IMR-90 (cell line): Measurements from ENCODE around the gene RNF144A. TPM values are rescaled to one million over a fixed set of nuclear protein-coding genes. Genes with fewer than 3 reads are reported as not detected.

ENCODE experiments used
- ATAC-seq: fragments of 200-7000 bp; cut with Tn5 transposase; 2 replicates; pipeline ENCODE4 v1.9.1; 2020; ENCODE audit warnings: low read depth, mild to moderate bottlenecking, moderate library complexity
- BruUV-seq: library from RNA; stranded (reverse); fragments of 400-500 nt; replicated peaks from 2 replicates; lab custom pipeline; 2021; lab: Mats Ljungman, UMichigan
- CTCF ChIA-PET: fragments of 300-600 bp; formaldehyde crosslinking; extraction: SDS; loops from one replicate; lab custom pipeline; 2021; ENCODE audit warnings: antibody characterized with exemption; lab: Yijun Ruan, JAX
- POLR2A ChIA-PET: fragments of 300-600 bp; sonication (Branson Sonifier 250); formaldehyde crosslinking; loops from one replicate; lab custom pipeline; 2022; ENCODE audit warnings: antibody characterized with exemption; ENCODE audit not compliant: unreplicated experiment; lab: Charles Lee
- DNase-seq: peaks from one replicate; pipeline ENCODE4 v3.0.0; 2013
- H2AFZ ChIP-seq: replicated peaks from 2 replicates; pipeline ENCODE3; 2013; ENCODE audit warnings: low read length, mild to moderate bottlenecking; ENCODE audit not compliant: poor library complexity
- H2AK5ac ChIP-seq: 2 replicates; pipeline ENCODE4 v1.6.1; 2013; ENCODE audit warnings: low read depth, low read length, inconsistent platforms
- H2AK9ac ChIP-seq: replicated peaks from 2 replicates; pipeline ENCODE3; 2013; ENCODE audit warnings: mild to moderate bottlenecking, low read depth, low read length, moderate library complexity; ENCODE audit not compliant: poor library complexity
- H2BK120ac ChIP-seq: 2 replicates; pipeline ENCODE4 v1.6.1; 2013; ENCODE audit warnings: low read depth, low read length, inconsistent platforms
- H2BK15ac ChIP-seq: 3 replicates; pipeline ENCODE4 v1.6.1; 2013; ENCODE audit warnings: low read depth, low read length, inconsistent platforms
- H2BK20ac ChIP-seq: 2 replicates; pipeline ENCODE4 v1.6.1; 2013; ENCODE audit warnings: low read depth, mild to moderate bottlenecking, inconsistent platforms, low read length, moderate library complexity
- H2BK5ac ChIP-seq: 2 replicates; pipeline ENCODE4 v1.6.1; 2013; ENCODE audit warnings: mild to moderate bottlenecking, low read depth, low read length, inconsistent platforms; ENCODE audit not compliant: poor library complexity, severe bottlenecking
- H3K14ac ChIP-seq: replicated peaks from 2 replicates; pipeline ENCODE4 v1.6.1; 2013; ENCODE audit warnings: low read depth, low read length, inconsistent platforms
- H3K18ac ChIP-seq: 2 replicates; pipeline ENCODE4 v1.6.1; 2013; ENCODE audit warnings: low read depth, low read length, control low read depth
- H3K23ac ChIP-seq: 2 replicates; pipeline ENCODE4 v1.6.1; 2013; ENCODE audit warnings: low read depth, low read length, inconsistent platforms
- H3K27ac ChIP-seq: 2 replicates; pipeline ENCODE4 v1.5.1; 2013; ENCODE audit warnings: mild to moderate bottlenecking, control low read depth, low read length; ENCODE audit not compliant: insufficient read depth
- H3K27me3 ChIP-seq: 2 replicates; pipeline ENCODE4 v1.6.1; 2013; ENCODE audit warnings: low read length; ENCODE audit not compliant: control insufficient read depth, insufficient read depth
- H3K36me3 ChIP-seq: 2 replicates; pipeline ENCODE4 v1.6.1; 2013; ENCODE audit warnings: low read length, mixed read lengths; ENCODE audit not compliant: control insufficient read depth, insufficient read depth
- H3K4ac ChIP-seq: 2 replicates; pipeline ENCODE4 v1.6.1; 2013; ENCODE audit warnings: low read depth, low read length, inconsistent platforms
- H3K4me1 ChIP-seq: 2 replicates; pipeline ENCODE4 v1.6.1; 2013; ENCODE audit warnings: low read length, mixed read lengths; ENCODE audit not compliant: control insufficient read depth, insufficient read depth
- H3K4me2 ChIP-seq: 2 replicates; pipeline ENCODE4 v1.6.1; 2013; ENCODE audit warnings: low read depth, mild to moderate bottlenecking, control low read depth, low read length, moderate library complexity
- H3K4me3 ChIP-seq: 2 replicates; pipeline ENCODE4 v1.5.1; 2013; ENCODE audit warnings: low read depth, mild to moderate bottlenecking, control low read depth, low read length, moderate library complexity; ENCODE audit not compliant: insufficient read depth
- H3K56ac ChIP-seq: 2 replicates; pipeline ENCODE4 v1.6.1; 2013; ENCODE audit warnings: low read length, inconsistent platforms; ENCODE audit not compliant: insufficient read depth; ENCODE audit errors: extremely low read depth
- H3K79me1 ChIP-seq, 2 experiments: 2 replicates each; pipeline ENCODE4 v1.6.1; 2013; ENCODE audit warnings: low read length in 2 of 2, inconsistent platforms in 1 of 2, low read depth in 1 of 2
- H3K9ac ChIP-seq: 2 replicates; pipeline ENCODE4 v1.6.1; 2013; ENCODE audit warnings: low read depth, low read length, control low read depth
- H3K9me1 ChIP-seq: 2 replicates; pipeline ENCODE4 v1.6.1; 2013; ENCODE audit warnings: low read length, inconsistent platforms; ENCODE audit not compliant: insufficient read depth
- H3K9me3 ChIP-seq: 2 replicates; pipeline ENCODE4 v1.6.1; 2013; ENCODE audit warnings: low read length; ENCODE audit not compliant: control insufficient read depth, insufficient read depth
- H4K20me1 ChIP-seq: 2 replicates; pipeline ENCODE4 v1.6.1; 2013; ENCODE audit warnings: low read length, inconsistent platforms; ENCODE audit not compliant: insufficient read depth
- H4K5ac ChIP-seq: 2 replicates; pipeline ENCODE4 v1.6.1; 2013; ENCODE audit warnings: mild to moderate bottlenecking, low read depth, low read length, control low read depth
- H4K8ac ChIP-seq, 2 experiments: 2 replicates each; pipeline ENCODE4 v1.6.1; 2013; ENCODE audit warnings: low read depth in 2 of 2, low read length in 2 of 2, control low read depth in 1 of 2, inconsistent platforms in 1 of 2
- H4K91ac ChIP-seq: 2 replicates; pipeline ENCODE4 v1.6.1; 2013; ENCODE audit warnings: low read depth, low read length, inconsistent platforms; ENCODE audit not compliant: insufficient read depth
- CHD1 ChIP-seq: IDR thresholded peaks from 2 replicates; pipeline ENCODE4 v1.6.1; 2012; ENCODE audit warnings: low read depth, low read length, improper control_type of control experiment
- NFE2L2 ChIP-seq: fragments of 150-350 bp; IDR thresholded peaks from 2 replicates; pipeline ENCODE4 v1.6.1; 2016; ENCODE audit warnings: low read depth, mild to moderate bottlenecking, low read length
- POLR2A ChIP-seq: IDR thresholded peaks from 2 replicates; pipeline ENCODE4 v1.6.1; 2012; ENCODE audit warnings: mild to moderate bottlenecking, low read depth, low read length
- RCOR1 ChIP-seq: IDR thresholded peaks from 2 replicates; pipeline ENCODE4 v1.6.1; 2012; ENCODE audit warnings: mild to moderate bottlenecking, low read length, improper control_type of control experiment; ENCODE audit not compliant: insufficient replicate concordance
- WGBS, 2 experiments: methylation state at CpG; one replicate each; pipeline versions ENCODE4 v1.1.5 to v1.1.7; 2013; ENCODE audit warnings: missing lambda C conversion rate in 2 of 2; ENCODE audit not compliant: insufficient read length in 1 of 2; ENCODE audit errors: extremely low coverage in 2 of 2; 5-methylcytosine and 5-hydroxymethylcytosine counted together
- dilution Hi-C: fragments of 300-500 bp; cut with HindIII; formaldehyde crosslinking; loops from one replicate; pipeline ENCODE4 v1.14.3; 2018; ENCODE audit warnings: low sequenced_read_pairs; ENCODE audit not compliant: unreplicated experiment
- in situ Hi-C: fragments of 300-500 bp; cut with MboI; formaldehyde crosslinking; loops from 3 replicates; pipeline ENCODE4 v1.14.3; 2019; ENCODE audit warnings: low sequenced_read_pairs, inconsistent platforms, mixed read lengths
- intact Hi-C: fragments of 100-400 bp; cut with micrococcal nuclease; formaldehyde crosslinking; loops from 2 replicates; pipeline ENCODE4 v1.10.0; 2022
- polyA plus RNA-seq, 3 experiments: library from polyadenylated mRNA; depleted of rRNA; stranded (reverse); fragments of >200 nt; gene quantifications; 2 replicates each; pipeline ENCODE4 v1.2.3, GENCODE V29; 2012; ENCODE audit warnings: low replicate concordance in 1 of 3
- total RNA-seq: library from RNA; depleted of rRNA; stranded (reverse); fragments of >200 nt; gene quantifications from 2 replicates; pipeline ENCODE4 v1.2.3, GENCODE V29; 2012

RNF144A gene
- total and polyA plus RNA-seq, 2 of the 4 experiments (the other 2 are of a cell fraction), result 0.18 to 0.26 TPM

DNA sequence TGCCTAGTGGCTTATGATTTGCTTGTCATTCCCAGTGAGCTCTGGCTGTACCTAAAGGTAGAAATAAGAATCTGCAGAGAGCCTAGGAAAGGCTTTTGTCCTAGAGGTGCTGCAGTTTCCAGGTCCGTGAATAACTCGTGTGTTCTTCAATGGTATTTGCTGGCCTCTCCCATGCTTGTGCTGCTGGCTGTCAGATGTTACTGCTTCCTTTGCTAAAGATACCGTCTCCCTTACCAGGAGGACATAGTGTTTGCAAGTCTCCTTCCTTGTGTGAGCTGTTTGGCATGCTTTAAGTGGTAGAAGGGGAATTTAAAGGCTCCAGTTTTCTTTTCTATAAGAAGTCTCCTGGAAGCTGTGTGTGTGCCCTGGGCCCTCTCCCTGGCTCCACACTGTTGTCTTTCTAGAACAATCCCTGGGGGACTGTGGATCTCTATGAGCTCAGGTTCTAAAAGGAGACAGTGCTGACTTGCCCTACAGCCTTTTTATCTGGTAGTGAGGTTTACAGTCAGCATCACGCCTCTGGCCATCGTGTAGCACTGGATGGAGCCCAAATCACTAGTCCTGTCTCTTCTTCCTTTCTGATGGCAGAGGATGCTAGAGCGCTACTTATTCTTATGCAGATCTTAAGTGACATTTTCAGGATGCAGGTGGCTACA is 65.8 kb downstream of the RNF144A start:
- H3K9me1 ChIP-seq, result no peaks in the 10 kb centered on the region
- no peak overlapping the region for H3K27ac ChIP-seq
- H2BK15ac ChIP-seq, result no peak overlapping the region
- BruUV-seq, result no TSS peak
- POLR2A ChIA-PET, result no interaction called here
- no peak overlapping the region for H4K91ac ChIP-seq
- H3K18ac ChIP-seq, result no peak overlapping the region
- no peak for ATAC-seq
- H3K4ac ChIP-seq, result no peak overlapping the region
- no peak overlapping the region for H2BK120ac ChIP-seq
- no peak overlapping the region for H3K14ac ChIP-seq
- H3K36me3 ChIP-seq, result no peaks in the 10 kb centered on the region
- whole genome bisulfite sequencing, 2 experiments, result 42% methylated on average over 2 of the region's 6 CpGs; no CpG with 5 or more reads in 1 of the 2 experiments
- H4K20me1 ChIP-seq, result no peaks in the 10 kb centered on the region
- no peak overlapping the region for H2BK20ac ChIP-seq
- H3K56ac ChIP-seq, result no peak overlapping the region
- no peak overlapping the region for H4K5ac ChIP-seq
- H3K9ac ChIP-seq, result no peak overlapping the region
- no peak overlapping the region for H3K23ac ChIP-seq
- H3K4me1 ChIP-seq, result no peaks in the 10 kb centered on the region
- H2BK5ac ChIP-seq, result no peak overlapping the region
- no peak overlapping the region for H3K4me3 ChIP-seq
- H4K8ac ChIP-seq, result no peak overlapping the region
- H3K9me3 ChIP-seq, result peaks cover 3% of the 10 kb centered on the region; the same call in 1 of the 2 replicates
- no peak for TF ChIP-seq NFE2L2
- no peak for TF ChIP-seq RCOR1
- TF ChIP-seq POLR2A, result no peak
- no peak for TF ChIP-seq CHD1
- intact Hi-C loops, result no loop called here
- no peaks in the 10 kb centered on the region for H3K27me3 ChIP-seq
- no peak overlapping the region for H2AFZ ChIP-seq
- no peak overlapping the region for H2AK9ac ChIP-seq
- no peak for DNase-seq
- no peaks in the 10 kb centered on the region for H3K79me1 ChIP-seq
- dilution Hi-C loops, result no loop called here
- in situ Hi-C loops, result no loop called here
- H3K4me2 ChIP-seq, result no peak overlapping the region
- no peak overlapping the region for H2AK5ac ChIP-seq
- CTCF ChIA-PET, result no interaction called here
